IPS DF 4.7 (cell line): ENCODE measurements around the gene ACTR3.

Experiments
- DNase-seq: peaks from one replicate; pipeline ENCODE4 v3.0.0-alpha.2; 2013; ENCODE audit warnings: low spot score; ENCODE audit errors: extremely low read depth

The ACTR3 gene

DNA sequence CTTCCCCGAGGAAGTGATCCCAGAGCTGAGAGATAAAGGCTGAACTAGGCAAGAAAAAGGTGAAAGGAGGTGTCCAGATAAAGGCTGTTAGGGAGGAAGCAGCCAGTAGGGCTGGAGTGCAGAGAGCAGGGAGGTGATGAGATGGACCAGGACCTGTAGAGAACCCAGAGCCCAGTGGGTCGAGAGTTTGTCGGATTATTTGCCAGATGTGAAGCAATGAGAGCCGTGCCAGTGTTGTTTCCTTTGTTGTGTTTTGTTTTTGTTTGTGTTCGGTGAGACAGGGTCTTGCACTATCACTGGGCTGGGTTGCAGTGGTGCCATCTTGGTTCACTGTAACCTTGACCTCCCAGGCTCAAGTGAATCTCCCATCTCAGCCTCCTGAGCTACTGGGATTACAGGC lies 111.3 kb downstream of the ACTR3 start:
- DNase-seq = no peak

GRCh38 chr2:114001937-114002336 lies 112.0 kb downstream of the ACTR3 start:
- no peak for DNase-seq

- no peak for DNase-seq
Measured at GRCh38 chr2:114005110-114005783, 115.4 kb downstream of the ACTR3 start.

GRCh38 chr2:114006460-114006859 lies 116.6 kb downstream of the ACTR3 start:
- DNase-seq = no peak

DNA sequence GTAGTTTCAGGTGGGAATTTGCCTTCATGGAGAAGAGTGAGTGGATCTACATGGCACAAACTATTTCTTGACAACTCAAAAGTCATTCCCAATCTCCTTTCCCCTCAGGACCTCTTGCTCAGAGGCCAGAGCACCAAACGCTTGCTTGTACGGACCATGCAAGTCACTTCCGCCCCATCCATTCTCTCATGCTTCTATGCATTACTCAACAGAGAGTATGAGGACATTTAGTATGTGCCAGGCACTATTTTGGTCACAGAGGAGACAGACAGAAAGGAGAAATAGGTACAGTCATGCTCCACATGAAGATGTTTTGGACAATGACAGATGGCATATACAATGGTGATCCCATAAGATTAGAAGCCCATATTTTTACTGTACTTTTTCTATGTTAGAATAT lies 117.5 kb downstream of the ACTR3 start:
- DNase-seq = no peak

- DNase-seq = no peak
Measured at GRCh38 chr2:114008720-114009119, 118.8 kb downstream of the ACTR3 start.

- no peak for DNase-seq
Measured at GRCh38 chr2:114009205-114009944, 119.5 kb downstream of the ACTR3 start.

DNA sequence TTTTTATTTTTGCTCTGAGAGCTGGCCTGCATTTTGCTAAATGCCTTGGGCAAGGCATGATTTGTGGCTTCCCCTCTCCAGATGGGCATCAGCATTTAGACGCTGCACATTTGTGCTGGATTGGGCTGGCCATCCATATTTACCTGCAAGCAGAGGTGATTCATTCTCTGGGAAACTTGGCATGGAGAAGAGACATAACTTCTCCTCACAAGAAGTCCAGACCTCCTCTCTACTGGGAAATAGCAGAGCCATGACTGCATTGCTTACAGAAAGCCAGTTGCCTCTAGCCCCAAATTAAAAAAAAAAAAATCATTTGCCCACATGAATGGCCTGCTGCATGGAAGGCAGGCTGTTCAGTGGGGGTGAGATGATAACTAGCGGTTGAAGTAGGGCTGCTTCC lies 120.1 kb downstream of the ACTR3 start:
- DNase-seq = no peak

DNA sequence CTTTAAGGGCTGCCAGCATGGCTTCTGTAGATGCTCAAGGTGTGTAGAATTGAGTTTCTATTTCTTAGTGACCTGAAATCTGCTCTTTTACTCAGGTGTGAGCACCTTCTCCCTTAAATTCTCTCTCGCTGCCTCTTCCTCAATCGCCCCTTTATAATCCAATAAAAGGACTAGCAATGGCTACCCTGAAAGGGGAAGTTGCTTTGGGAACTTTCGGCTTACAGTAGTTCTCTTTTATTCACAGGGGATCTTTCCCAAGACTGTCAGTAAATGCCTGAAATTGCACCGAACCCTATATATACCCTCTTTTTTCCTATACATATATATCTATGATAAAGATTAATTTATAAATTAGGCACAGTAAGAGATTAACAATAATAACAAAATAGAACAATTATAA lies 121.8 kb downstream of the ACTR3 start:
- no peak for DNase-seq
